Activated CD4-positive, alpha-beta T cell treated with anti-CD3 and anti-CD28 coated beads, Interleukin-2, amount 10 ng/mL, durations not matched to agents 7 days and 5 days (primary cell): Measurements from ENCODE around the gene MOB3A. TPM values are rescaled to one million over a fixed set of nuclear protein-coding genes. Genes with fewer than 3 reads are reported as not detected.

Experiments
- CTCF ChIA-PET: fragments of 350-600 bp; sonication (Branson Sonifier 250); formaldehyde crosslinking; loops from one replicate; lab custom pipeline; 2021; ENCODE audit warnings: antibody characterized with exemption; lab: Charles Lee
- POLR2A ChIA-PET: fragments of 350-600 bp; sonication (Branson Sonifier 250); formaldehyde crosslinking; loops from one replicate; lab custom pipeline; 2021; ENCODE audit warnings: antibody characterized with exemption; lab: Charles Lee
- DNase-seq: peaks from one replicate; pipeline ENCODE4 v3.0.0-alpha.2; 2020
- H3K27ac Mint-ChIP-seq: one replicate; pipeline ENCODE4 v1.8.0; 2021; ENCODE audit warnings: mild to moderate bottlenecking, moderate library complexity, mixed read lengths
- H3K27me3 Mint-ChIP-seq: one replicate; pipeline ENCODE4 v1.8.0; 2021; ENCODE audit warnings: mixed read lengths
- H3K36me3 Mint-ChIP-seq: one replicate; pipeline ENCODE4 v1.8.0; 2021; ENCODE audit warnings: low read depth, mixed read lengths
- H3K4me1 Mint-ChIP-seq: one replicate; pipeline ENCODE4 v1.8.0; 2021; ENCODE audit warnings: mixed read lengths
- H3K4me3 Mint-ChIP-seq: one replicate; pipeline ENCODE4 v1.8.0; 2021; ENCODE audit warnings: mild to moderate bottlenecking, moderate library complexity, mixed read lengths
- H3K9me3 Mint-ChIP-seq: one replicate; pipeline ENCODE4 v1.8.0; 2021; ENCODE audit warnings: mixed read lengths
- total RNA-seq, 2 experiments: library from RNA; stranded (reverse); gene quantifications; one replicate each; pipeline ENCODE4 v1.2.3, GENCODE V29; 2021

MOB3A gene
- total RNA-seq, 2 experiments from 2014 or later: 217 to 239 TPM

DNA sequence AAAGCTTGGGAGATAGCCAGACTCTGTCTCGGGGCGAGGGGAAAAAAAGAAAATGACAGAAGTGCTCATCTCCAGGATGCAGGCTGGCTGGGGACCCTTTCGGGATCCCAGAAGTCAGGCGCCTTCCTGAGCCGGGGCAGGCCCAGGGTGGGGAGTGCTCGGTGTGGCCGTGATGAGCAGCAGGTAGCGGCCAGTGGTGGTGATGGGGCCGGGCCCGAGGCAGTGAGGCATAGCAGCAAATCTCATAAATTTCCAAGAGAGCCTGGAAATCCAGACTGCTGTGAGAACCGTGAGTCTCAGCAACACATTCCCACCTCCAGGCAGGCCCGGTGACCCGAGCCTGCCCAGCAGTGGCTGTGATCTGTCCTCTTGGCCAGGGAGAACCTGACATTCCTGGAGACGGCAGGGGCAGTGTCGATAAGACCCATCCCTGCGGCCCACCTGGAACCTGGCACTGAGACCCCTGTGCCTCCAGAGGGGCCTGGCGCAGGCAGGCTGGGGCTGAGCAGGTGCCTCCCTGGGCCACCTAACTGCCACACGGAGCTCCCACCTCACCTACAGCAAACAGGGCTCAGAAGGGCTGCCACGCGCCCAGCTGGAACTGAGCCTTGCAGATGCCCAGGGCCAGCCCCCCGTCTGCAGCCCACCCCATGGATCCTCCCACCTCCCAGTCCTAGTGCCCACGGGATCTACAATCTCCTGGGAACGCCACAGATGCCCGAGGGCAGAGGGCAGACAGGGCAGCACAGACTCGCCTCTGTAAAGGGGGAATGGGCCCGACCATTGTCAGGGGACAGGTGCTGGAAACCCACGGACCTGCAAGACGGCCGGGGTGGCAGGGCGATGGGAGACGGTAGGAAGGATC is 24.0 kb upstream of the MOB3A start:
- ChIA-PET CTCF (interaction anchor here (1.5 kb wide), 1 partner anchor 14 kb away, joined by 3 read pairs; no protein-coding TSS in a partner anchor), POLR2A (no interaction called here)
- Mint-ChIP-seq H3K9me3 (no peaks in the 10 kb centered on the region), H3K27me3 (no peaks in the 10 kb centered on the region), H3K27ac (no peak overlapping the region), H3K4me3 (no peak overlapping the region), H3K4me1 (no peaks in the 10 kb centered on the region), H3K36me3 (peaks cover 19% of the 10 kb centered on the region)
- DNase-seq: no peak

DNA sequence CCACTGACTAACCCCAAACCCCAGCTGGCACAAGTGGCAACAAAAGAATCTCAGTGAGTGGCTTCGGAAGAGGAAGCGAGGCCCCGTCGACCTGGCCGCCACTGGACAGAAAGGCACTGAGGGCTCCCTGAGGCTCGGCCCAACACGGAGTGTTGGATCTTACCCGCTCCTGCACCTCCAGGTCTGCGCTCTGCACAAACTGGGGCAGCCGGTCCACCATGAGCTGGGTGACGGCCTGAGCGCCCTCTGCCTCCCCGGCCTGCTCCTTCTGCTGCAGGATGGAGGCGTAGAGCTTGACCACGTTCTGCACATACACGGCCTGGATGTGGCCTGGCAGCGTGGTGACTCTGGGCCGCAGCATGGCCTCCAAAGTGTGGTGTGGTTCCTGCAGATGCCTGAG is 22.3 kb upstream of the MOB3A start:
- Mint-ChIP-seq H3K4me3 (no peak overlapping the region), H3K27me3 (no peaks in the 10 kb centered on the region), H3K36me3 (peaks cover 26% of the 10 kb centered on the region), H3K27ac (no peak overlapping the region), H3K4me1 (no peaks in the 10 kb centered on the region), H3K9me3 (no peaks in the 10 kb centered on the region)
- DNase-seq: no peak
- ChIA-PET CTCF (interaction anchor here (1.1 kb wide), 1 partner anchor 15 kb away, joined by 3 read pairs; no protein-coding TSS in a partner anchor), POLR2A (no interaction called here)

DNA sequence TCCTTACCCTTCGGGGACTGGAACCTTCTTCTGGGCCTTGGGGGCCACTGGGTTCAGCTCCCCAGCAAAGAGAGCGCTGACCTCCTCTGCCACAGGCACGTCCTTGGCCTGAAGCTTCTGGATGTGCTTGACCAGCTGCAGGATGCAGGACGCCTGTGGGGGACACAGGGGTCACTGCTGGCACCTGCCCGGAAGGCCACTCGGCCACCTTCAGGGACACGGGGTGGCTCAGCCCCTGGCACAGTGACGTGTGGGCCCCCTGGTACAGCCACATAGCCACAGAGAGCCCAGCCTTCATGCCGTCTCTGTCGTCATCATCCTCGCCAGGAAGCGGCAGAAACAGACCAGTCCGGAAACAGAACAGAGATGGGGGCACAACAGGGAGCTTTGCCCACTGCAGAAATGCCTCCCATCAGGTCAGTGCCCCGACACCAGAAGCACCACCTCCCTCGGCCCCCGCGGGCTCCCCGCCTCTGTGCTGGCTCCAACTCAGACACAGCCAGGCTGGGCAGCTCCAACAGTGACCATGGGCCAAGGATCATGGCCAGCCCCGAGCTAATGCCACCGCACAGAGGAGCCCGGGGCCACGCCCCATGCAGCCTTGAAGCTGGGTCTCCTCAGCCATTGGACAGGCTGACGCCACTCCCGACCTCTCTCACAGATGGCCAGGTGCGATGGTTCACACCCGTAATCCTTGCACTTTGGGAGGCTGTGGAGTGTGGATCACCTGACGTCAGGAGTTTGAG is 21.3 kb upstream of the MOB3A start:
- H3K9me3 Mint-ChIP-seq: no peaks in the 10 kb centered on the region
- peak overlapping the region; percentile 31 for H3K27ac Mint-ChIP-seq
- ChIA-PET POLR2A (no interaction called here), CTCF (interaction anchor here (1.1 kb wide), 1 partner anchor 16 kb away, joined by 3 read pairs; no protein-coding TSS in a partner anchor)
- H3K36me3 Mint-ChIP-seq: peaks cover 28% of the 10 kb centered on the region
- no peaks in the 10 kb centered on the region for H3K27me3 Mint-ChIP-seq
- no peaks in the 10 kb centered on the region for H3K4me1 Mint-ChIP-seq
- no peak overlapping the region for H3K4me3 Mint-ChIP-seq
- no peak for DNase-seq

- Mint-ChIP-seq H3K36me3 (peaks cover 32% of the 10 kb centered on the region), H3K27ac (no peak overlapping the region), H3K4me3 (no peak overlapping the region), H3K27me3 (no peaks in the 10 kb centered on the region), H3K4me1 (no peaks in the 10 kb centered on the region), H3K9me3 (no peaks in the 10 kb centered on the region)
- POLR2A ChIA-PET: no interaction called here
- no peak for DNase-seq
- CTCF ChIA-PET: no interaction called here
These were observed 20.4 kb upstream of the MOB3A start for GRCh38 chr19:2116507-2116906.

- DNase-seq: no peak
These were observed 19.8 kb upstream of the MOB3A start for GRCh38 chr19:2115911-2116426.

GRCh38 chr19:2115324-2115723 is 19.2 kb upstream of the MOB3A start:
- POLR2A ChIA-PET: no interaction called here
- no peak for DNase-seq
- no peak overlapping the region for H3K4me3 Mint-ChIP-seq
- CTCF ChIA-PET: no interaction called here
- H3K4me1 Mint-ChIP-seq: no peaks in the 10 kb centered on the region
- H3K9me3 Mint-ChIP-seq: no peaks in the 10 kb centered on the region
- no peaks in the 10 kb centered on the region for H3K27me3 Mint-ChIP-seq
- H3K27ac Mint-ChIP-seq: no peak overlapping the region
- peaks cover 29% of the 10 kb centered on the region for H3K36me3 Mint-ChIP-seq

More at GRCh38 chr19:2115911-2116426, 19.8 kb upstream of the MOB3A start:
- Mint-ChIP-seq H3K36me3 (peaks cover 29% of the 10 kb centered on the region), H3K4me3 (no peak overlapping the region), H3K27ac (no peak overlapping the region), H3K9me3 (no peaks in the 10 kb centered on the region), H3K4me1 (no peaks in the 10 kb centered on the region), H3K27me3 (no peaks in the 10 kb centered on the region)
- ChIA-PET CTCF (no interaction called here), POLR2A (no interaction called here)

GRCh38 chr19:2114821-2115220 is 18.7 kb upstream of the MOB3A start:
- H3K27me3 Mint-ChIP-seq: no peaks in the 10 kb centered on the region
- no peak for DNase-seq
- no peaks in the 10 kb centered on the region for H3K4me1 Mint-ChIP-seq
- CTCF ChIA-PET: no interaction called here
- no peak overlapping the region for H3K4me3 Mint-ChIP-seq
- H3K36me3 Mint-ChIP-seq: peaks cover 29% of the 10 kb centered on the region
- no peak overlapping the region for H3K27ac Mint-ChIP-seq
- H3K9me3 Mint-ChIP-seq: no peaks in the 10 kb centered on the region
- POLR2A ChIA-PET: no interaction called here

- H3K4me1 Mint-ChIP-seq: no peaks in the 10 kb centered on the region
- CTCF ChIA-PET: no interaction called here
- no peak overlapping the region for H3K4me3 Mint-ChIP-seq
- H3K27me3 Mint-ChIP-seq: no peaks in the 10 kb centered on the region
- no peak for DNase-seq
- POLR2A ChIA-PET: no interaction called here
- H3K36me3 Mint-ChIP-seq: peaks cover 28% of the 10 kb centered on the region
- H3K27ac Mint-ChIP-seq: no peak overlapping the region
- no peaks in the 10 kb centered on the region for H3K9me3 Mint-ChIP-seq
These were observed 18.1 kb upstream of the MOB3A start for GRCh38 chr19:2114218-2114617.

DNA sequence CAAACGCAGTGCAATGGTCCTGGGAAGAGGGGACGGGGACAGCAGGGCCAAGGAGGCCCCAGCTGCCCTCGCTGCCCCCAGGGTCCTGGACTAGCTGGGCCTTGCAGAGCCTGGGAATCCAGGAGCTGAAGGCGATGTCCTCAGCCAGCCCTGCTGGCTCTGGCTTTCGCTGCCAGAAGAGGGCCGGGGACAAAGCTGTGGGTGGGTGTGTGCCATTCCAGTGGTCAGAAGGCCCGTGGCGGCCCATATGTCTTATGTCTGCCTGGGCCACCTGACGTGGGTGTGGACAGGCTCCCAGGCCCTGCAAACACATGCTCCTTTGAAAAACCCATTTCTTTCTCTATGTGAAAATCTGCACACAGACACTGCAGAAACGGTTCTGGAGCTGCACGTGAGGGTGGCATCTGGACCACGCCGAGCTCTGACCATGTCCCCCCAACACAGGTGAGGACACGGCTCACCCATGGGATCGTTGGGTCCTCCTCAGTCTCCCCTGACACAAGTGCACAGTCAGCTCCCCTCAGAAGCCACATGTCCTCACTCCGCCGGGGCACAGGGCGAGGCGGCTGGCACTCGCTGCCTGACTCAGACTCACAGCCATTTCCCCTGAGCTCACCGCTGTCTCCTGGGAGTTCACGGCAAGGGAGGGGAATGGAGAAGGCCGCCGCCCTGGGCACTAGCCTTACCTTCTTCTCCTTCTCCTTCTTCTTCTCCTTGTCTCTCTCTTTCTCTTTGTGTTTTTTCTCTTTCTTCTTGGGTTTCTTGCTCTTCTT is 17.5 kb upstream of the MOB3A start:
- Mint-ChIP-seq H3K4me3 (no peak overlapping the region), H3K27ac (no peak overlapping the region), H3K9me3 (no peaks in the 10 kb centered on the region), H3K4me1 (no peaks in the 10 kb centered on the region), H3K27me3 (no peaks in the 10 kb centered on the region), H3K36me3 (peaks cover 29% of the 10 kb centered on the region)
- ChIA-PET POLR2A (no interaction called here), CTCF (no interaction called here)
- DNase-seq: no peak

GRCh38 chr19:2112516-2113320 is 16.6 kb upstream of the MOB3A start:
- DNase-seq: no peak
- H3K27ac Mint-ChIP-seq: no peak overlapping the region
- no peaks in the 10 kb centered on the region for H3K9me3 Mint-ChIP-seq
- H3K4me1 Mint-ChIP-seq: no peaks in the 10 kb centered on the region
- no peaks in the 10 kb centered on the region for H3K27me3 Mint-ChIP-seq
- peaks cover 25% of the 10 kb centered on the region for H3K36me3 Mint-ChIP-seq
- no peak overlapping the region for H3K4me3 Mint-ChIP-seq
- ChIA-PET POLR2A (no interaction called here), CTCF (no interaction called here)

GRCh38 chr19:2111886-2112285 is 15.8 kb upstream of the MOB3A start:
- no peak overlapping the region for H3K27ac Mint-ChIP-seq
- DNase-seq: no peak
- peaks cover 29% of the 10 kb centered on the region for H3K36me3 Mint-ChIP-seq
- H3K4me3 Mint-ChIP-seq: no peak overlapping the region
- no peaks in the 10 kb centered on the region for H3K27me3 Mint-ChIP-seq
- CTCF ChIA-PET: no interaction called here
- no peaks in the 10 kb centered on the region for H3K4me1 Mint-ChIP-seq
- no peaks in the 10 kb centered on the region for H3K9me3 Mint-ChIP-seq
- POLR2A ChIA-PET: no interaction called here

DNA sequence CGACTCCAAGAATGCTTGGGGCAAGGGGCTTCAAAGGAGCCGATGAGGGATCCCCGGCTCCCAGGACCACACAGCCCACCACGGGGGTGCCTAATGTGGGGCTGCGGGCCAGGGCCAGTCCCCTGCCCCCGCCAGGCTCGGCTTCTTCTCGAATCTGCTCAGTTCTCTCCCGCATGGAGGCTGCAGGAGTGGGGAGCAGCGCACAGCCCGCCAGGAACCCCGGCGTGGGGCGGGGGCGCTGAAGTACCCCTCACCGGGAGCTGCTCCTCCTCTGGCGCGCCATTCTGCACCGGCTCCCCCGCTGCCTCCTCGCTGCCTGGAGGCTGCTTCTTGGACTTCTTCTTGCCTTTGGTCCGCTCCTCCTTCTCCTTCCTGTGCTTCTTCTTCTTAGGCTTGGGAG is 15.3 kb upstream of the MOB3A start:
- H3K27me3 Mint-ChIP-seq: no peaks in the 10 kb centered on the region
- CTCF ChIA-PET: no interaction called here
- no peaks in the 10 kb centered on the region for H3K4me1 Mint-ChIP-seq
- POLR2A ChIA-PET: no interaction called here
- H3K36me3 Mint-ChIP-seq: peaks cover 34% of the 10 kb centered on the region
- no peak overlapping the region for H3K27ac Mint-ChIP-seq
- no peaks in the 10 kb centered on the region for H3K9me3 Mint-ChIP-seq
- H3K4me3 Mint-ChIP-seq: no peak overlapping the region
- no peak for DNase-seq
